Measurements from ENCODE around the gene NECTIN4.
A peak's percentile ranks its signal among the peaks of the same experiment; 100 is the strongest.
"Not testable (repeated sequence)": the region's sequence is repeated elsewhere in the genome, so short reads cannot be mapped to it uniquely, and the experiment has no call there.

The NECTIN4 gene

GRCh38 chr1:161089251-161089924 is at the start of gene NECTIN4:
Gene NECTIN4, minus strand, starts transcription at chr1:161089558. Its CDS starts 262 bp downstream, at chr1:161089296.
- DNase-seq = no peak

GRCh38 chr1:161138431-161138830 is 49.1 kb upstream of the NECTIN4 start:
- DNase-seq = no peak

- no peak for DNase-seq
Measured at GRCh38 chr1:161137881-161138280, 48.5 kb upstream of the NECTIN4 start.

- DNase-seq = no peak
Measured at GRCh38 chr1:161133220-161133740, 43.9 kb upstream of the NECTIN4 start.

- peak; percentile 86 for DNase-seq
Measured at GRCh38 chr1:161132410-161133219, 43.3 kb upstream of the NECTIN4 start, which contains the start of gene DEDD. Gene DEDD, minus strand, starts transcription at chr1:161132667. Its CDS starts 8,205 bp downstream, at chr1:161124462.

GRCh38 chr1:161131523-161132409 is 42.4 kb upstream of the NECTIN4 start:
- no peak for DNase-seq

- DNase-seq = no peak
Measured at GRCh38 chr1:161130266-161130665, 40.9 kb upstream of the NECTIN4 start.

GRCh38 chr1:161128591-161129420 is 39.4 kb upstream of the NECTIN4 start:
- no peak for DNase-seq

- no peak for DNase-seq
Measured at GRCh38 chr1:161127649-161128048, 38.3 kb upstream of the NECTIN4 start.

- DNase-seq = no peak
Measured at GRCh38 chr1:161122967-161123366, 33.6 kb upstream of the NECTIN4 start.

GRCh38 chr1:161121834-161122233 is 32.5 kb upstream of the NECTIN4 start:
- DNase-seq = no peak

- DNase-seq = no peak
Measured at GRCh38 chr1:161121042-161121650, 31.8 kb upstream of the NECTIN4 start.

- peak; percentile 53 for DNase-seq
Measured at GRCh38 chr1:161119092-161119903, 29.9 kb upstream of the NECTIN4 start.

GRCh38 chr1:161117759-161118581 is 28.6 kb upstream of the NECTIN4 start, which contains the start of the genes NIT1 and PFDN2:
Gene NIT1, plus strand, starts transcription at chr1:161118105. Its CDS starts 72 bp downstream, at chr1:161118177.
Gene PFDN2, minus strand, starts transcription at chr1:161118037. Its CDS starts 11 bp downstream, at chr1:161118026.
- DNase-seq = peak; percentile 79

GRCh38 chr1:161115961-161116360 is 26.6 kb upstream of the NECTIN4 start:
- not testable (repeated sequence) for DNase-seq

- no peak for DNase-seq
Measured at GRCh38 chr1:161115132-161115711, 25.9 kb upstream of the NECTIN4 start.

- no peak for DNase-seq
Measured at GRCh38 chr1:161114556-161114955, 25.2 kb upstream of the NECTIN4 start.

- no peak for DNase-seq
Measured at GRCh38 chr1:161113915-161114314, 24.6 kb upstream of the NECTIN4 start.

GRCh38 chr1:161111527-161111926 is 22.2 kb upstream of the NECTIN4 start:
- no peak for DNase-seq
